ENCODE measurements around the gene DKC1.
"Not testable (repeated sequence)": the region's sequence is repeated elsewhere in the genome, so short reads cannot be mapped to it uniquely, and the experiment has no call there.

Gene DKC1

GRCh38 chrX:154822029-154822428 lies 59.4 kb downstream of the DKC1 start:
- no peak for DNase-seq

DNA sequence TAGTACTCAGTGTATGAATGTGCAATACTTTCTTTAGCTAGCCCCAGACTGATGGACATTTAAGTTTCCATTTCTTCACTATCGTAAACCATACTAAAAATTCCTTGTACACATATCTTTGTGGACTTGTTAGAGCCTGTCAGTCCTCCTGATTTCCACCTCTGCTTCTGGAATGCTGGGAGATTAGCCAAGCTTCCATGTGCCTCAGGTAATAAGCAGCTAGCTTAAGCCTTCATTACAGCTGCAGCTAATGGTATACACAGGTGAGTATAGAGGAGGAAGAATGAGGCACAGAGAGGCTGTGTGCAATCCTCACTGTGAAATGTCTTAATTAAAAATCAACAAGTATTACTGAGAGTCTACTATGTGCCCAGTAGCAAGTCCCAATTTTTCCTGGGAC lies 62.0 kb downstream of the DKC1 start:
- DNase-seq: no peak

DNA sequence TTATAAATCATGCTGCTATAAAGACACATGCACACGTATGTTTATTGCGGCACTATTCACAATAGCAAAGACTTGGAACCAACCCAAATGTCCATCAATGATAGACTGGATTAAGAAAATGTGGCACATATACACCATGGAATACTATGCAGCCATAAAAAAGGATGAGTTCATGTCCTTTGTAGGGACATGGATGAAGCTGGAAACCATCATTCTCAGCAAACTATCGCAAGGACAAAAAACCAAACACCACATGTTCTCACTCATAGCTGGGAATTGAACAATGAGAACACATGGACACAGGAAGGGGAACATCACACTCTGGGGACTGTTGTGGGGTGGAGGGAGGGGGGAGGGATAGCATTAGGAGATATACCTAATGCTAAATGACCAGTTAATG lies 62.9 kb downstream of the DKC1 start:
- DNase-seq: not testable (repeated sequence)

Data from NCI-H510A (cell line).